WERI-Rb-1 (cell line): Measurements from ENCODE around the gene COL27A1.

Experiments
- DNase-seq: peaks from one replicate; pipeline ENCODE4 v3.0.0-alpha.2; 2020
- H3K27ac ChIP-seq: fragments of 250-450 bp; sonication (Bioruptor Pico); 2 replicates; pipeline ENCODE4 v1.5.1; 2020; ENCODE audit warnings: mild to moderate bottlenecking, moderate library complexity
- H3K27me3 ChIP-seq: fragments of 250-450 bp; sonication (Bioruptor Pico); 2 replicates; pipeline ENCODE4 v1.5.1; 2021; ENCODE audit warnings: mild to moderate bottlenecking, low read depth, moderate library complexity; ENCODE audit not compliant: insufficient read depth, severe bottlenecking
- H3K36me3 ChIP-seq: fragments of 250-450 bp; sonication (Bioruptor Pico); 2 replicates; pipeline ENCODE4 v1.5.1; 2020; ENCODE audit warnings: mild to moderate bottlenecking, moderate library complexity
- H3K4me3 ChIP-seq: 2 replicates; pipeline ENCODE4 v1.5.1; 2011; ENCODE audit warnings: low read depth, mild to moderate bottlenecking, control low read depth, low read length
- H3K9me3 ChIP-seq: fragments of 250-450 bp; sonication (Bioruptor Pico); 2 replicates; pipeline ENCODE4 v1.5.1; 2021; ENCODE audit warnings: mild to moderate bottlenecking, moderate library complexity; ENCODE audit not compliant: severe bottlenecking
- CTCF ChIP-seq: IDR thresholded peaks from 2 replicates; pipeline ENCODE4 v1.5.1; 2011; ENCODE audit warnings: low read depth, mild to moderate bottlenecking, control low read depth, inconsistent platforms, low read length

The COL27A1 gene

DNA sequence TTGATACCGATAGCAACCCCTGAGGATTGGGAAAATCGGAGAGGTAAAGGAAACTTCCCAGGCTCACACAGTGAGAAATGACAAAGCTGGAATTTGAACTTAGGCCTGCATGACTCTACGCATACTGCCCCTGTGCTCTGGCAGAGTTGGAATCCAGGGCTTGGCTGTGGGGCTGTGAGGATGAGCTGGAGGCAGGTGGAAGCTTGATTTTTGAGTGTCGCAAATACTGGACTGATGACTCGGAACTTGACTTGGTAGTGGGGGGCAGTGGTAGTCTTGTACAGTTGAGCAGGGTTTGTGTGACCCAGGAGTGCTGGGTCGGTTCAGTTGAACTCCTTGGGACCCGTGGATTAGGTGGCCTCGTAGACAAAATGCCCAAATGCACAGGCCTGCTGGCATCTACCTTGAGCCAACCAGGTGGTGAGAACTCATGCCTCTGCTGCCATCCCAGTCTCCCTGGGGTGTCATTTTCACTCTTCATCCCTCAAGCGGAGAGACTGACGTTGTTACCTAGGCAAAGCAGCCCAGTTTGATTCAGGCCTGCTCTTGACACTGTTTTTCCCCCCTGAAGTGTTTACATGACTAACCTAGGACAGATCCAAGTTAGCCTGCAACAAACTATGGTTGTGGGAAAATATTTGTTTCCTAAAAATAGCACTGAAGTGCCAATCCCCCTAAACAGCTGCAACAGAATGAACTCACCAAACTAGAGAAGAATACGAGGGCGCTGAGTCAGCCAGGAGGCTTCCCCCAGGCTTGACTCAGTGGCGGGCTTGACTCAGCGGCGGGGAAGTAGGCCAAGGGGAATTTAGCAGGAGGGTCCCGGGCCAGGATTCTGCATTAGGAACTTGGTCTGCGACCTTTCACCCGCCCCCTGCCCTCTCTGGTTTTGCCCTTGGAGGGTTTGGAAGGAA, 121.8 kb downstream of the COL27A1 start:
- H3K27ac ChIP-seq, result no peak overlapping the region
- no peaks in the 10 kb centered on the region for H3K9me3 ChIP-seq
- no peak for TF ChIP-seq CTCF
- no peak overlapping the region for H3K4me3 ChIP-seq
- peak; percentile 5 for DNase-seq
- peaks cover 35% of the 10 kb centered on the region for H3K36me3 ChIP-seq
- H3K27me3 ChIP-seq, result no peaks in the 10 kb centered on the region

DNA sequence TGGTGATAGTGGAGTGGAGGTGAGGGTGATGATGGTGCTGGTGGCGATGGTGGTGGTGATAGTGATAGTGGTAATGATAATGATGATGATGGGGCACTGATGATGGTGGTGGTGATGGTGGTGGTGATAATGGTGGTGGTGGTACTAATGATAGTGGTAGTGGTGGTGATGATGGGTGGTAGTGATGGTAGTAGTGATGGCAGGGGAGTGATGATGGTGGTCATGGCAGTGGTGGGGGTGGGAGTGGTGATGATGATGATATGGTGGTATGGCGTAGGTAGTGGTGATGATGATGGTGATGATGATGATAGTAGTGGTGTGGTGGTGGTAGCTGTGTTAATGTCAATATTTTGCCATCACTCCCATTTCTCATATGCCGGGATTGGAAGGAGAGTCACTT, 123.0 kb downstream of the COL27A1 start:
- peak; percentile 0 for DNase-seq
- H3K9me3 ChIP-seq, result no peaks in the 10 kb centered on the region
- H3K4me3 ChIP-seq, result no peak overlapping the region
- H3K27ac ChIP-seq, result no peak overlapping the region
- H3K27me3 ChIP-seq, result no peaks in the 10 kb centered on the region
- peaks cover 45% of the 10 kb centered on the region for H3K36me3 ChIP-seq
- TF ChIP-seq CTCF, result no peak

DNA sequence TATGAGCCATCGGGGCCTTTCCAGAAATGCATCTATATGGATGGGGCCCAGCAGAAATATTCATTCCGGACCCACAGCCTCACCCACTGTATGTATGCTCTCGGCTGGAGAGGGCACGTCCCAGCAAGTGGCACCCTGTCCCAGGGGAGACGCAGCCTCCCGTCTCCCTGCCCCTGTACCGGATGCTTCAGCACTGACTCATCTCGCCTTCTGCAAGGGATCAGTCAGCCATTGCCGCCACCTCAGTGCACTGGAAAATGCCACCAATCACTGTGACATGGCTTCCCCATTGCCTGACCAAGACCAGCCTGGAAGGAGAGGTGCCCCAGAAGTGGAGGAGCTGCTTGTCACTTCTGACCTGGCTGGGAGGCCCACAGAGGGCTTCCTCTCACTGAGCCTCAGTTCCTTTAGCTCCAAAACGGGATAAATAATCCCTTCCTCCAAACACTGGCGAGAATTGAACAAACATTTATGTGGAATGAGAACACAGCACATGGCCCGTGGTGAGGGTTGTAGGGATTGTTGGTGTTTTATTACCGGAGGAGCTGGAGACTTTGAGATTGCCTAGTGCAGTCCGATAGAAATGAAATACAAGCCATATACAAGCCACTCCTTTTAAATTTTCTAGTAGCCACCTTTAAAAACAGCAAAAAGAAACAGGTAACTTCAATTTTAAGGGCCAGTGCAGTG, 123.7 kb downstream of the COL27A1 start:
- peak; percentile 3 for DNase-seq
- H3K9me3 ChIP-seq, result no peaks in the 10 kb centered on the region
- H3K4me3 ChIP-seq, result no peak overlapping the region
- H3K36me3 ChIP-seq, result peaks cover 50% of the 10 kb centered on the region
- no peak overlapping the region for H3K27ac ChIP-seq
- no peak for TF ChIP-seq CTCF
- H3K27me3 ChIP-seq, result no peaks in the 10 kb centered on the region

DNA sequence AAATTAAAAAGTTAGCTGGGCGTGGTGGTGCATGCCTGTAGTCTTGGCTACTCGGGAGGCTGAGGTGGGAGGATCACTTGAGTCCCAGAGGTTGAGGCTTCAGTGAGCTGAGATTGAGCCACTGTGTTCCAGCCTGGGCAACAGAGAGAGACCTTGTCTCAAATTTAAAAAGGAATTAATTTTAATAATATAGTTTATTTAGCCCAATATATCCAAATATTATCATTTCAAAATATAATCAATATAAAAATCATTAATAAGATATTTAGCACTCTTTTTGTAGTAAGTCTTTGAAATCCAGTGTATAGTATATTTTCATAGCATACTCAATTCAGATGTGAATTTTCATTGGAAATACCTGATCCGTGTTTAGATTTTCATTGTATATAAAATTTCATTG, 124.4 kb downstream of the COL27A1 start:
- H3K27me3 ChIP-seq, result no peaks in the 10 kb centered on the region
- no peak overlapping the region for H3K4me3 ChIP-seq
- DNase-seq, result peak; percentile 3
- H3K27ac ChIP-seq, result no peak overlapping the region
- no peak for TF ChIP-seq CTCF
- no peaks in the 10 kb centered on the region for H3K9me3 ChIP-seq
- peaks cover 57% of the 10 kb centered on the region for H3K36me3 ChIP-seq

DNA sequence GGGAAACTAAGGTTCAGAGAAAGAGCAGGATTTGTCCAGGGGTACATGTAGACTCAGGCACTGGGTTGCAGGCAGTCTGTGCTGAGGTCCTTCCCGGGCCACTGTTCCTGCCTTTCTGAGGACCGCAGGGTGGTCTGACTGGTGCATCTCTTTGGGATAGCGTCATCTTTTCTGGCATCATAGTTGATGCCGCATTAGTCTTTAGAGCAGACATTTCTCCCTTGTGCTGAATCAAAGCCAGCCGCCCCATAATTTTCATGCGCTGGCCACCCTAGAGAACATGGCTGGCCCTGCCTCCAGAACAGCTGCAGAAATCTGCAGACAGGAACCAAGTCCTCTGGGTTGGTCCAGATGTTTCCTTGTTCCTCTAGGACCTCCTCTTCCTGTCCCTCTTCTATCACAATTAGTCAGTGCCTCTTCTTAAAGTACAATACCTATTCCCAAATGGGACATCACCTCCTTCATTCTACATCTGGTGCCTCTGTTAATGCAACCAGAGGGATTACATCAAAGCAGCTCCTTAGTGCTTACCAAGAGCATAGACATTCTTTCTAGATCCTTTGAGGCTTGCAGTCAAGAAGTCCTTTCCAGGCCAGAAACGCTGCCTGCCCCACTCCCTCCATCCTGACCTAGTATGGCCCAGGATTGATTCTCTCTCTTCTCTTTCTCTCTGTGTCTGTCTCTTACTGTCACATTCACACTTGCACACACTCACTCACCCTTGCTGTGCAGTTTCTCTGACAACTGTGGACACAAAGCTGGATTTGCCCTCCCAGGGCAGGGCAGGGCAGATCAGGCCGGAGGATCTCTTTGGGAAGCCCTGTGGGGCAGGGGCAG, 125.5 kb downstream of the COL27A1 start:
- Histone ChIP-seq H3K27ac (no peak overlapping the region), H3K4me3 (no peak overlapping the region), H3K36me3 (peaks cover 58% of the 10 kb centered on the region), H3K9me3 (no peaks in the 10 kb centered on the region), H3K27me3 (no peaks in the 10 kb centered on the region)
- TF ChIP-seq CTCF, result no peak
- DNase-seq, result peak; percentile 4
